ENCODE data around the gene CMTM1. TPM values are rescaled to one million over a fixed set of nuclear protein-coding genes. Genes with fewer than 3 reads are reported as not detected.

CMTM1 gene
- total and polyA plus RNA-seq, 2 experiments from 2014 or later: 1.4 to 1.9 TPM

- Mint-ChIP-seq H3K27me3 (ENCODE audit: insufficient read depth, low read depth, poor library complexity) (no peaks in the 10 kb centered on the region), H3K27ac (no peak overlapping the region), H3K4me3 (no peak overlapping the region), H3K36me3 (ENCODE audit: low read depth) (peaks cover 4% of the 10 kb centered on the region; the same call in 1 of the 3 replicates), H3K9me3 (no peaks in the 10 kb centered on the region), H3K4me1 (no peaks in the 10 kb centered on the region)
- Histone ChIP-seq H4K20me1 (replicated peaks; ENCODE audit: insufficient read depth) (peaks cover 7% of the 10 kb centered on the region; the same call in 1 of the 2 replicates), H3K4me2 (no peak overlapping the region), H3K27ac (ENCODE audit: low read depth) (no peak overlapping the region), H3F3A (replicated peaks; ENCODE audit: low read depth) (no peaks in the 10 kb centered on the region), H3K4me3 (no peak overlapping the region), H3K79me2 (replicated peaks; ENCODE audit: insufficient read depth) (no peaks in the 10 kb centered on the region), H3K4me1 (ENCODE audit: insufficient read depth) (no peaks in the 10 kb centered on the region), H2AFZ (no peak overlapping the region), H3K9me2 (ENCODE audit: insufficient read depth) (no peaks in the 10 kb centered on the region), H3K27me3 (ENCODE audit: insufficient read depth) (no peaks in the 10 kb centered on the region), H3K36me3 (ENCODE audit: insufficient read depth) (no peaks in the 10 kb centered on the region)
- TF ChIP-seq CREB1 (CRISPR knock-in tag; IDR thresholded peaks at IDR 0.05; ENCODE audit: low read depth): no peak
- TF ChIP-seq EZH2phosphoT487 (IDR thresholded peaks at IDR 0.05; ENCODE audit: unreplicated experiment): no peak
- TF ChIP-seq JUNB (IDR thresholded peaks at IDR 0.05; ENCODE audit: unreplicated experiment): no peak
- TF ChIP-seq POLR2AphosphoS5 (IDR thresholded peaks at IDR 0.05; ENCODE audit: low read depth): no peak
- no peak for TF ChIP-seq ZNF462 (CRISPR knock-in tag; IDR thresholded peaks at IDR 0.05)
- TF ChIP-seq REST (IDR thresholded peaks at IDR 0.05; ENCODE audit: unreplicated experiment): no peak
- no peak for TF ChIP-seq CTCF (conservative IDR thresholded peaks at IDR 0.05; ENCODE audit: low read depth in 2 of 2)
- TF ChIP-seq EZH2 (IDR thresholded peaks at IDR 0.05; ENCODE audit: low read depth, unreplicated experiment): no peak
- TF ChIP-seq NANOG (IDR thresholded peaks at IDR 0.05; ENCODE audit: borderline replicate concordance): no peak
- no peak for TF ChIP-seq ZNF331 (CRISPR knock-in tag; IDR thresholded peaks at IDR 0.05; ENCODE audit: low read depth)
- no peak for TF ChIP-seq ZNF114 (CRISPR knock-in tag; IDR thresholded peaks at IDR 0.05)
- no peak for TF ChIP-seq ETS1 (IDR thresholded peaks at IDR 0.05)
- no peak for TF ChIP-seq STAT1 (IDR thresholded peaks at IDR 0.05; ENCODE audit: unreplicated experiment)
- DNase-seq (ENCODE audit: low spot score): no peak
- no peak for ATAC-seq
These were observed 2.9 kb downstream of the CMTM1 start for GRCh38 chr16:66569131-66569530.
